Measurements from ENCODE around the gene EXOC2. TPM values are rescaled to one million over a fixed set of nuclear protein-coding genes. Genes with fewer than 3 reads are reported as not detected.

The EXOC2 gene
- total and polyA plus RNA-seq, 2 of the 13 experiments (the other 11 are each of a cell fraction or from before 2014, with no cell fraction given) = 12.6 to 22.9 TPM

DNA sequence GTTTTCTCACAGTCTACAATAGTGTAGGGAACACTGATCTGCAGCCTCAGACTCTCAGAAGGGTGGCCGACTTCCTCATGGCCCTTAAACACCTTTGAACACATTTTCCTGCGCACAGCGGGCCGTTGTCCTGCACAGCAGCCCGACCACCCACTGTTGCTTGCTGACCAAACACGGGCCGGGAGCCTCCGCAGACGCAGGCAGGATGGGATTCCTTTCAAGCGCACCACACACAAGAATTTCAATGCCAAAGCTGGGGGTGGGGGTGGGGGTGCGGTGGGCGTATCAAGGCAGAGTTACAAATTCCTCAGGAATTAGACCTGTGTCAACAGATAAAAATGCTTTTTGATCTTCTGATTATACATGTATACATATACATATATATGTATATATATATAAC lies 110.6 kb downstream of the EXOC2 start:
- TF ChIP-seq ZNF83 (CRISPR knock-in tag; IDR thresholded peaks at IDR 0.05; ENCODE audit: borderline replicate concordance) (no peak), ZNF7 (CRISPR knock-in tag; IDR thresholded peaks at IDR 0.05) (no peak), KMT2A (CRISPR knock-in tag; IDR thresholded peaks at IDR 0.05) (no peak), MEF2D (CRISPR knock-in tag; IDR thresholded peaks at IDR 0.05) (no peak), POLR2AphosphoS2 (IDR thresholded peaks at IDR 0.05; ENCODE audit: low read depth, low read length) (no peak), ZNF567 (CRISPR knock-in tag; IDR thresholded peaks at IDR 0.05; ENCODE audit: borderline replicate concordance) (no peak)
- peak; percentile 56 for DNase-seq (ENCODE audit: low spot score)
- Histone ChIP-seq H3K9ac (ENCODE audit: insufficient read depth, low read depth, low read length) (no peak overlapping the region), H3K79me2 (ENCODE audit: insufficient read depth, low read length) (no peaks in the 10 kb centered on the region), H3K4me3 (replicated peaks in 1 of 3; ENCODE audit: insufficient read depth in 1 of 3, low read depth in 2 of 3, low read length in 3 of 3) (no peak overlapping the region), H3K36me3 (replicated peaks in 1 of 2; ENCODE audit: control insufficient read depth in 1 of 2, insufficient read depth in 2 of 2, low read length in 2 of 2) (no peaks in the 10 kb centered on the region), H4K20me1 (ENCODE audit: insufficient read depth, low read length) (no peaks in the 10 kb centered on the region), H3K4me2 (ENCODE audit: low read depth, low read length) (no peak overlapping the region), H2AFZ (ENCODE audit: low read length) (no peak overlapping the region), H3K4me1 (ENCODE audit: insufficient read depth, low read length) (no peaks in the 10 kb centered on the region), H3K27ac (ENCODE audit: extremely low read length, insufficient read depth, low read length) (no peak overlapping the region), H3K9me3 (ENCODE audit: low read length) (no peaks in the 10 kb centered on the region), H3K27me3 (ENCODE audit: control insufficient read depth in 1 of 2, insufficient read depth in 2 of 2, low read length in 2 of 2) (no peaks in the 10 kb centered on the region)
- no peak for FAIRE-seq
- 88% methylated on average over 12 of the region's 12 CpGs for WGBS (ENCODE audit: low lambda C conversion rate)
- ChIA-PET POLR2A (no interaction called here), CTCF (ENCODE audit: low intra/inter-chr PET ratio, low total read pairs) (no interaction called here)
- no peak for ATAC-seq
- BruUV-seq (replicated peaks) = no TSS peak
- intact Hi-C loops (cut with micrococcal nuclease; ENCODE audit: unreplicated experiment) (no loop called here), in situ Hi-C loops (cut with HindIII; ENCODE audit: extremely low pct_ligation_motif_present, low pct_unique_long_range_greater_than_20kb) (loop anchor here (10.0 kb wide), 1 partner anchor 192 kb away; no protein-coding TSS in a partner anchor)

DNA sequence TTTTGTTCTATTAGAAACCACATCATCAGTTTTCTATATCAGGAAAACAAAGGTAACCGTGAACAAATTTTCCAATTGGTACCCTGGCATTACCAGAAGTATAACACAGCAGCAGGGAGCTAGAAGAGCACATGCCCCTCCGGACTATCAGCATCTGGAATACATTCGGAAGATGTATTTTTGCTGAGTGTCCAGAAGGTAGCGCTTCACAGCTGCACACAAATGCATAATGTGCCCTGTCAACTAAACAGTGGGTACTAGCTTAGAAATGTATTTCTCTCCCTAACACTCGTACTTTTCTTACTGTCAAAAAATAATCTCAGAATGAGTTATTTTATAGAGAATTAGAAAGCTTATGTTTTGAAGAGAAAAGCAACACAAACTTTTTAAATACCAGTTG lies 113.6 kb downstream of the EXOC2 start:
- ATAC-seq (peak; percentile 83), DNase-seq (ENCODE audit: low spot score) (peak; percentile 25), FAIRE-seq (peak; percentile 30)
- H3K36me3 ChIP-seq (replicated peaks in 1 of 2; ENCODE audit: control insufficient read depth in 1 of 2, insufficient read depth in 2 of 2, low read length in 2 of 2) = peaks cover 0 to 1% of the 10 kb centered on the region in 2 experiments; a peak in 1 of 5 replicates
- no peak overlapping the region for H3K4me2 ChIP-seq (ENCODE audit: low read depth, low read length)
- ChIA-PET POLR2A (no interaction called here), CTCF (ENCODE audit: low intra/inter-chr PET ratio, low total read pairs) (no interaction called here)
- H2AFZ ChIP-seq (ENCODE audit: low read length) = no peak overlapping the region
- 88% methylated on average over 5 of the region's 5 CpGs for WGBS (ENCODE audit: low lambda C conversion rate)
- H3K9ac ChIP-seq (ENCODE audit: insufficient read depth, low read depth, low read length) = no peak overlapping the region
- TF ChIP-seq SMC3 (IDR thresholded peaks at IDR 0.05; ENCODE audit: low read length) = peak; percentile 19; the same call in 1 of the 2 replicates
- peak; percentile 38 for TF ChIP-seq STAG1 (CRISPR knock-in tag; IDR thresholded peaks at IDR 0.05)
- TF ChIP-seq ZNF713 (CRISPR knock-in tag; IDR thresholded peaks at IDR 0.05) = no peak
- TF ChIP-seq MAFK (conservative IDR thresholded peaks at IDR 0.05 in 1 of 2, IDR thresholded peaks at IDR 0.05 in 1 of 2; ENCODE audit: low read length in 2 of 2) = peak; percentile 66 to 68
- peak; percentile 71 for TF ChIP-seq MAFF (IDR thresholded peaks at IDR 0.05; ENCODE audit: low read depth, low read length)
- no peak for TF ChIP-seq DPF2 (CRISPR knock-in tag; IDR thresholded peaks at IDR 0.05; ENCODE audit: borderline replicate concordance, low read depth)
- TF ChIP-seq, protein P1, sequence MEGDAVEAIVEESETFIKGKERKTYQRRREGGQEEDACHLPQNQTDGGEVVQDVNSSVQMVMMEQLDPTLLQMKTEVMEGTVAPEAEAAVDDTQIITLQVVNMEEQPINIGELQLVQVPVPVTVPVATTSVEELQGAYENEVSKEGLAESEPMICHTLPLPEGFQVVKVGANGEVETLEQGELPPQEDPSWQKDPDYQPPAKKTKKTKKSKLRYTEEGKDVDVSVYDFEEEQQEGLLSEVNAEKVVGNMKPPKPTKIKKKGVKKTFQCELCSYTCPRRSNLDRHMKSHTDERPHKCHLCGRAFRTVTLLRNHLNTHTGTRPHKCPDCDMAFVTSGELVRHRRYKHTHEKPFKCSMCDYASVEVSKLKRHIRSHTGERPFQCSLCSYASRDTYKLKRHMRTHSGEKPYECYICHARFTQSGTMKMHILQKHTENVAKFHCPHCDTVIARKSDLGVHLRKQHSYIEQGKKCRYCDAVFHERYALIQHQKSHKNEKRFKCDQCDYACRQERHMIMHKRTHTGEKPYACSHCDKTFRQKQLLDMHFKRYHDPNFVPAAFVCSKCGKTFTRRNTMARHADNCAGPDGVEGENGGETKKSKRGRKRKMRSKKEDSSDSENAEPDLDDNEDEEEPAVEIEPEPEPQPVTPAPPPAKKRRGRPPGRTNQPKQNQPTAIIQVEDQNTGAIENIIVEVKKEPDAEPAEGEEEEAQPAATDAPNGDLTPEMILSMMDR (CRISPR knock-in tag; IDR thresholded peaks at IDR 0.05) = peak; percentile 50
- H3K27me3 ChIP-seq (ENCODE audit: control insufficient read depth in 1 of 2, insufficient read depth in 2 of 2, low read length in 2 of 2) = no peaks in the 10 kb centered on the region
- no peaks in the 10 kb centered on the region for H3K9me3 ChIP-seq (ENCODE audit: low read length)
- H3K27ac ChIP-seq (ENCODE audit: extremely low read length, insufficient read depth, low read length) = no peak overlapping the region
- H3K4me1 ChIP-seq (ENCODE audit: insufficient read depth, low read length) = no peaks in the 10 kb centered on the region
- H4K20me1 ChIP-seq (ENCODE audit: insufficient read depth, low read length) = no peaks in the 10 kb centered on the region
- in situ Hi-C loops (cut with HindIII; ENCODE audit: extremely low pct_ligation_motif_present, low pct_unique_long_range_greater_than_20kb) = no loop called here
- BruUV-seq (replicated peaks) = no TSS peak
- H3K79me2 ChIP-seq (ENCODE audit: insufficient read depth, low read length) = no peaks in the 10 kb centered on the region
- intact Hi-C loops (cut with micrococcal nuclease; ENCODE audit: unreplicated experiment) = no loop called here
- H3K4me3 ChIP-seq (replicated peaks in 1 of 3; ENCODE audit: insufficient read depth in 1 of 3, low read depth in 2 of 3, low read length in 3 of 3) = no peak overlapping the region

Data from HepG2 (cell line).